Mucosa of descending colon (tissue), 3 donors: Measurements from ENCODE around the gene ZNF546. TPM values are rescaled to one million over a fixed set of nuclear protein-coding genes. Genes with fewer than 3 reads are reported as not detected.

ENCODE experiments used
- ATAC-seq: fragments of 200-7000 bp; cut with Tn5 transposase; one replicate; pipeline ENCODE4 v1.9.1; 2020; ENCODE audit warnings: mild to moderate bottlenecking, moderate library complexity
- DNase-seq, 3 donors: peaks; one replicate each; pipeline ENCODE4 v3.0.0-alpha.2; 2020
- H3K36me3 ChIP-seq: fragments of 200-600 bp; one replicate; pipeline ENCODE4 v1.8.0; 2021; ENCODE audit warnings: low read depth, mild to moderate bottlenecking
- H3K4me1 ChIP-seq: fragments of 200-600 bp; one replicate; pipeline ENCODE4 v1.8.0; 2021; ENCODE audit warnings: low read depth, mild to moderate bottlenecking
- H3K4me3 ChIP-seq: fragments of 200-600 bp; one replicate; pipeline ENCODE4 v1.8.0; 2021; ENCODE audit warnings: mild to moderate bottlenecking
- H3K9me3 ChIP-seq: fragments of 200-600 bp; one replicate; pipeline ENCODE4 v1.8.0; 2021; ENCODE audit warnings: mild to moderate bottlenecking
- intact Hi-C, 2 donors: fragments of 100-400 bp; cut with DNase I in 1 of 2; cut with micrococcal nuclease in 1 of 2; formaldehyde crosslinking; loops; one replicate each; pipeline versions ENCODE4 v1.11.0 to v1.11.1; 2022; cut with DNase I, micrococcal nuclease
- total RNA-seq, 3 donors: library from RNA; stranded (reverse); fragmentation: NEBNext Ultra II Directional in 2 of 3; extraction: Animal tissue kit (Norgen Biotek cat#: 25700) in 2 of 3; gene quantifications; one replicate each; pipeline versions ENCODE4 v1.2.1 to v1.2.4, GENCODE V29; 2021 to 2023
- TF ChIP-seq, protein P1 (sequence below): fragments of 200-600 bp; IDR thresholded peaks from one replicate; pipeline ENCODE4 v1.8.0; 2022; ENCODE audit warnings: antibody characterized with exemption, mild to moderate bottlenecking
- donor health status: DM: no; HTN: no; CAD: no; lungs with moderate emphysema.
- donor health status: DM: no; HTN: no; CAD: no.
- donor health status: DM: no; HTN: yes; CAD: no.

ZNF546 gene
- total RNA-seq, 3 donors from 2014 or later: 2.3 to 10.2 (median 2.9) TPM

DNA sequence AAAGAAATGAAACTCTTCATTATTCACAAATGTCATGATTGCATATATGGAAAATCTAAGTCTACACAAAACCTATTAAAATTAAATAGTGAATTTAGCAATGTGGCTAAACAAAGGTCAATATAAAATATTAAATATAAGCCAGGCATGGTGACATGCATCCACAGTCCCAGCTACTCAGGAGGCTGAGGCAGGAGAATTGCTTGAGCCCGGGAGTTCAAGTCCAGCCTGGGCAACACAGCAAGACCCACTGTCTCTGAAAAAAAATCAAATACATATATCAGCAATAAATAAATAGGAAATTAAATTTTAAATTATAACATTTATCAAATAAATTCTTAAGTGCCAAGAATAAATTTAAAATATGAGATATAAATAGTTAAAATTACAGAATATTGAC lies 14.0 kb upstream of the ZNF546 start:
- no peaks in the 10 kb centered on the region for H3K4me1 ChIP-seq
- TF ChIP-seq, protein P1, sequence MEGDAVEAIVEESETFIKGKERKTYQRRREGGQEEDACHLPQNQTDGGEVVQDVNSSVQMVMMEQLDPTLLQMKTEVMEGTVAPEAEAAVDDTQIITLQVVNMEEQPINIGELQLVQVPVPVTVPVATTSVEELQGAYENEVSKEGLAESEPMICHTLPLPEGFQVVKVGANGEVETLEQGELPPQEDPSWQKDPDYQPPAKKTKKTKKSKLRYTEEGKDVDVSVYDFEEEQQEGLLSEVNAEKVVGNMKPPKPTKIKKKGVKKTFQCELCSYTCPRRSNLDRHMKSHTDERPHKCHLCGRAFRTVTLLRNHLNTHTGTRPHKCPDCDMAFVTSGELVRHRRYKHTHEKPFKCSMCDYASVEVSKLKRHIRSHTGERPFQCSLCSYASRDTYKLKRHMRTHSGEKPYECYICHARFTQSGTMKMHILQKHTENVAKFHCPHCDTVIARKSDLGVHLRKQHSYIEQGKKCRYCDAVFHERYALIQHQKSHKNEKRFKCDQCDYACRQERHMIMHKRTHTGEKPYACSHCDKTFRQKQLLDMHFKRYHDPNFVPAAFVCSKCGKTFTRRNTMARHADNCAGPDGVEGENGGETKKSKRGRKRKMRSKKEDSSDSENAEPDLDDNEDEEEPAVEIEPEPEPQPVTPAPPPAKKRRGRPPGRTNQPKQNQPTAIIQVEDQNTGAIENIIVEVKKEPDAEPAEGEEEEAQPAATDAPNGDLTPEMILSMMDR: no peak
- no peak for ATAC-seq
- peaks cover 7% of the 10 kb centered on the region for H3K36me3 ChIP-seq
- H3K4me3 ChIP-seq: no peak overlapping the region
- no peak for DNase-seq
- H3K9me3 ChIP-seq: peaks cover 30% of the 10 kb centered on the region
- intact Hi-C loops: no loop called here

DNA sequence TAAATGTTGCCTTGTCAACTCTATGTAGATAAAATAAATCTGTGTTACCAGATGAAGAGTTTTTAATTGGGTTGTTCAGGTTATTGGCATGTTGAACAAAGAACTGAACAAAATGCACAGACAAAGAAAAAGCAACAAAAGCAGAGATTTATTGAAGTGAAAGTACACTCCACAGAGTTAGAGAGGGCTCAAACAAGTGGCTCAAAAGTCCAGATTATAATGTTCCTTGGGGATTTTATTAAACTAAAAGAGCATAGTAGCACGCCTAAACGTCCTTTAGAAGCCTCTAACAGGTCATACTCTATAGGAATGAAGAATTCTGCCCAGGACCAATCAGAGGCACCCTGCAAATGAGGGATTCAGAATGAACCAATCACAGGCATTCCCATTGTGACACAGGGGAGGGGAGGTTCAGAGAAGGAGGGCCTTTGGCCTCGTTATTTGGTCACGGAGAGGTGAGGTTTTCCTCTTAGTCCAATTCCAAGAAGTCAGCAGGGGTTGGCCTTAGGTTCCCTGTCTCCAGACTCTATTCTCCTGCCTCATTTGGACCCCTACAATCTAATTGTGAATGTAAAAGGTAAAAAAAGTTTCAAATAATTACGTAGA lies 13.1 kb upstream of the ZNF546 start:
- Histone ChIP-seq H3K36me3 (peaks cover 7% of the 10 kb centered on the region), H3K4me3 (no peak overlapping the region), H3K9me3 (peaks cover 30% of the 10 kb centered on the region), H3K4me1 (no peaks in the 10 kb centered on the region)
- ATAC-seq (no peak), DNase-seq (no peak)
- intact Hi-C loops: no loop called here
- TF ChIP-seq, protein P1: no peak

DNA sequence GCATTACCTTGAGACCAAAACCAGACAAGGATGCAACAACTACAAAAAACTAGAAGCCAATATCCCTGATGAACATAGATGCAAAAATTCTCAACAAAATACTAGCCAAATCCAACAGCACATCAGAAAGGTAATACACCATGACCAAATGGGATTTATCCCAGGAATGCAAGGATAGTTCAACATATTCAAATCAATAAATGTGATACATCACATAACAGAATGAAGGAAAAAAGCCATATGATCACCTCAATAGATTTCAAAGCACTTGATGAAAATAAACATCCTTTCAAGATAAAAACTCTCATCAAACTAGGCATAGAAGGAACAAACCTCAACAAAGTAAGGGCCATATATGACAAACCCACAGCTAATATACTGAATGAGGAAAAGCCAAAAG lies 10.2 kb upstream of the ZNF546 start:
- H3K9me3 ChIP-seq: peaks cover 30% of the 10 kb centered on the region

DNA sequence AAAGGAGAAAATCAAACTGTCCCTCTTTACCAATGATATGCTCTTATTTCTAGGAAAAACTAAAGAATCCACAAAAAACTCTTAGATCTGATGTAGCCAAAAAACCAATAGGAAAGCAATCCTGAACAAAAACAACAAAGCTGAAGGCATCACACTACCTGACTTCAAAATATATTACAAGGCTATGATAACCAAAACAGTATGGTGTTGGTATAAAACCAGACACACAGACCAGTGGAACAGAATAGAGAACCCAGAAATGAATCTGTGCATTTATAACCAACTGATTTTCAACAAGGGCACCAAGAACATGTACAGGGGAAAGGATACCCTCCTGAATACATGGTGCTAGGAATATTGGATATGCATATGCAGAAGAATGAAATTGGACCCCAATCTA lies 9.7 kb upstream of the ZNF546 start:
- TF ChIP-seq, protein P1: no peak
- Histone ChIP-seq H3K4me3 (no peak overlapping the region), H3K36me3 (no peaks in the 10 kb centered on the region), H3K4me1 (no peaks in the 10 kb centered on the region), H3K9me3 (peaks cover 30% of the 10 kb centered on the region)
- ATAC-seq (no peak), DNase-seq (no peak)
- intact Hi-C loops: no loop called here

More for the DNA sequence above, 10.2 kb upstream of the ZNF546 start:
- ATAC-seq (no peak), DNase-seq (no peak)
- Histone ChIP-seq H3K4me3 (no peak overlapping the region), H3K36me3 (no peaks in the 10 kb centered on the region), H3K4me1 (no peaks in the 10 kb centered on the region)
- TF ChIP-seq, protein P1: no peak
- intact Hi-C loops: no loop called here

DNA sequence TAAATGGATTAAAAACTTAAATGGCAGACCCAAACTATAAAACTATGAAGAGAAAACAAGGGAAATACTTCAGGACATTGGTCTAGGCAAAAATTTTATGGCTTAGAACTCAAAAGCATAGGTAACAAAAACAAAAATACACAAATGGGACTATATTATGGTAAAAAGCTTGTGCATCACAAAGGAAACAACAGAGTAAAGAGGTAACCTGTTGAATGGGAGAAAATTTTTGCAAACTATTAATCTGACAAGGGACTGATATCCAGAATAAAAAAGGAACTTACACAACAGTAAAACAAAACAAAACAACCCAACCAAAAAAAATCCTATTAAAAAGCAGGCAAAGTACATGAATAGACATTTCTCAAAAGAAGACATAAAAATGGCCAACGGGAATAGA lies 9.3 kb upstream of the ZNF546 start:
- intact Hi-C loops: no loop called here
- TF ChIP-seq, protein P1: no peak
- ATAC-seq (no peak), DNase-seq (no peak)
- no peaks in the 10 kb centered on the region for H3K36me3 ChIP-seq
- H3K4me1 ChIP-seq: no peaks in the 10 kb centered on the region
- H3K9me3 ChIP-seq: peaks cover 30% of the 10 kb centered on the region
- H3K4me3 ChIP-seq: no peak overlapping the region

DNA sequence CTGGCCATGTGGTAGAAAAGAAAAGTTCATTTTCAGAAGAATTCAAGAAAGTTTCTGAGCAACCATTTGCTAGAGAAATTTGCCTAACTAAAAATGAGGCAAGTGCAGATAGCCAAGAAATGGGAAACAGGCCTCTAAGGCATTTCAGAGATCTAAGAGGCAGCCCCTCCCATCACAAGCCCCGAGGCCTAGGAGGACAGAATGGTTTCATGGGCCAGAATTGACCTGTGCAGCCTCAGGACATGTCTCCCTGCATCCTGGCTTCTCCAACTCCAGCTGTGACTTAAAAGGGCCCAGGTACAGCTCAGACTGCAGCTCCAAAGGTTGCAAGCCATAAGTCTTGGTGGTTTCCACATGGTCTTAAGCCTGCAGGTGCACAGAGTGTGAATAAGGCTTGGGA lies 3.3 kb upstream of the ZNF546 start:
- no peaks in the 10 kb centered on the region for H3K36me3 ChIP-seq
- TF ChIP-seq, protein P1: no peak
- H3K4me3 ChIP-seq: no peak overlapping the region
- H3K9me3 ChIP-seq: peaks cover 9% of the 10 kb centered on the region
- ATAC-seq: no peak
- intact Hi-C loops: no loop called here
- peaks cover 6% of the 10 kb centered on the region for H3K4me1 ChIP-seq
- no peak for DNase-seq
